Prostate gland (tissue), 2 donors: ENCODE results near the gene ZNF385D.

Source experiments
- POLR2A ChIP-seq: fragments of 450-650 bp; IDR thresholded peaks from one replicate; pipeline ENCODE4 v1.6.1; 2016; ENCODE audit warnings: antibody characterized with exemption, mild to moderate bottlenecking
- POLR2AphosphoS5 ChIP-seq: sonication (generic); formaldehyde crosslinking; IDR thresholded peaks from one replicate; pipeline ENCODE4 v1.6.1; 2017; ENCODE audit warnings: antibody characterized with exemption
- TF ChIP-seq, protein P1 (sequence below), 4 experiments: fragments of 200-600 bp in 2 of 4; fragments of 450-650 bp in 2 of 4; sonication (generic) in 2 of 4; IDR thresholded peaks; 1 replicate in 3 of 4; 2 replicates in 1 of 4; pipeline ENCODE4 v1.5.1; 2016 to 2019; ENCODE audit warnings: antibody characterized with exemption in 4 of 4, mild to moderate bottlenecking in 2 of 4, moderate library complexity in 2 of 4

DNA sequence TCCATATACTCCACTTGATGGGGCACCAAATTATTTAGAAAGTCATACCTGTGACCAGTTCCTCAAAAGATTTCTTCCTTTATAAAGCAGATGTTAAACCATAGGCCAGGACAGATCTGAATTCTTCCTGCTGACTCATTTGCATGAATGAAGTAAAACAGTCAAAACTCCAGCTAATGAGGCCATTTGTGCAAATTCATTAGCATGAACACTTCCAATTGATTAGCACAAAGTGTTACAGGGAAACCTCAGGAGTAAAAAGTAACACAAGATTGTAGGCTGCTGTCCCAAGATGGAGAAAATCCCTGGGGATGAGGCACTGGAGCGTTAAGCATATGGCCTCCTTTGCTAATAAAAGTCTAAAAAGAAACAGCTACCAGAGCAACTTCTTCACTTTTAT is 149.8 kb downstream of the ZNF385D start:
- TF ChIP-seq, protein P1, sequence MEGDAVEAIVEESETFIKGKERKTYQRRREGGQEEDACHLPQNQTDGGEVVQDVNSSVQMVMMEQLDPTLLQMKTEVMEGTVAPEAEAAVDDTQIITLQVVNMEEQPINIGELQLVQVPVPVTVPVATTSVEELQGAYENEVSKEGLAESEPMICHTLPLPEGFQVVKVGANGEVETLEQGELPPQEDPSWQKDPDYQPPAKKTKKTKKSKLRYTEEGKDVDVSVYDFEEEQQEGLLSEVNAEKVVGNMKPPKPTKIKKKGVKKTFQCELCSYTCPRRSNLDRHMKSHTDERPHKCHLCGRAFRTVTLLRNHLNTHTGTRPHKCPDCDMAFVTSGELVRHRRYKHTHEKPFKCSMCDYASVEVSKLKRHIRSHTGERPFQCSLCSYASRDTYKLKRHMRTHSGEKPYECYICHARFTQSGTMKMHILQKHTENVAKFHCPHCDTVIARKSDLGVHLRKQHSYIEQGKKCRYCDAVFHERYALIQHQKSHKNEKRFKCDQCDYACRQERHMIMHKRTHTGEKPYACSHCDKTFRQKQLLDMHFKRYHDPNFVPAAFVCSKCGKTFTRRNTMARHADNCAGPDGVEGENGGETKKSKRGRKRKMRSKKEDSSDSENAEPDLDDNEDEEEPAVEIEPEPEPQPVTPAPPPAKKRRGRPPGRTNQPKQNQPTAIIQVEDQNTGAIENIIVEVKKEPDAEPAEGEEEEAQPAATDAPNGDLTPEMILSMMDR (IDR thresholded peaks at IDR 0.05), result no peak
- TF ChIP-seq POLR2A, result no peak
- TF ChIP-seq POLR2AphosphoS5, result no peak
